ENCODE results near the gene RESP18.
"Not testable (repeated sequence)": the region's sequence is repeated elsewhere in the genome, so short reads cannot be mapped to it uniquely, and the experiment has no call there.

The RESP18 gene

DNA sequence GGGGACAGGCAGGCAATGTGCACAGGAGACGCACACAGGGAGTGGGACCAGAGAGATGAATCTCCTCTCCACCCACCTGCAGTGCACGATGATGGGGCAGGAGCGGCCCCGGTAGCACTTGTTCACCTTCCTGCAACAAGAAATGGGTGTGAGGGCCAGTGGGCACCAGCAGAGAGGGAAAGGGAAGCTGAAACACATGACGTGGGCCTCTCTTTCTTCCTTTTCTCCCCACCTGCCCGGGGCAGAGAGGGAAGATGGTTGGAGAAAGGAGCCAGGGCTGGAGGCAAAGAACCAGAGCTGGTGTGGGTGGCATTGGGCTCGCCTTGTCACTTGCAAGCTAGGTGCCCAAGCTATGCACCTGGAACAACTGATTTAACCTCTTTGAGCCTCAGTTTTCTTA lies 41.1 kb downstream of the RESP18 start:
- peaks cover 4% of the 10 kb centered on the region; the same call in 1 of the 2 replicates for H3K4me1 ChIP-seq (ENCODE audit: control insufficient read depth, insufficient read depth, low read length)
- H3K27ac ChIP-seq (ENCODE audit: low read depth, low read length), result no peak overlapping the region
- H3K4me3 ChIP-seq (ENCODE audit: low read depth, low read length), result no peak overlapping the region

DNA sequence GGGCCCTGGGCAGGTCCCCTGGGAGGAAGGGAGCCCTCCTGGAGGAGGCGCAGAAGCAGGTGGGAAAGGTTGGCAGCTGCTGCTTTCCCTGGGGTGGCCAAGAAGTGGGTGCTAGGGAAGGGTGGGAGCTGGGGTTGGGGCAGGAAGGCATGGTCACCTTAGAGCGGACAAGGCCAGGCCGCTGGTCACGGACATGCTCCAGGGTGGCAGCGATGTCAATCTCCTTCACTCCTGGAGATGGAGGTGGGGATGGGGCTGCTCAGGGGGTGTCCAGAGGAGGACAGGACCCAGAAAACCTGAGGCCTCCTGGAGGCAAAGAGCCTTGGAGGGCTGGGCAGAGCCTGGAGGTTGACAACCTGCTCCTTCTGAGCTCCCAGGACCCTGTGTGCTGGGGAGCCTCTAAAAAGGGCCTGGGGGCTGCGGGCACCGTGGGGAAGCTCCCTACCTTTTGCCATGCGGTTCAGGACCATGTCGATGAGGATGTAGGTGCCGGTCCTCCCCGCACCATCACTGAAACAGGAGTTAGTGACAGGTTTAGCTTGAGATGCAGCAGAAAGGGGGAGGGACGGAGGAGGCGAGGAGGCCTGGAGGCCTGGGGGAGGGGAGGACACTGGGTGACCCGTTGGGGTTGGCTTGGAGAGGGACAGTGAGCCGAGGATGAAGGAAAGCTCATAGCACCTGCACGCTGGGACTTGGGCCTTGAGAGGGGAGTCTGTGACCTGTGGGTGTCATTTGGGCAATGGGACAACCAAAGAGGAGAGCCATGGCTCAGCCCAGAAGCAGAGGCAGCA lies 42.0 kb downstream of the RESP18 start:
- no peak overlapping the region for H3K9ac ChIP-seq (ENCODE audit: low read depth, low read length)

More for the DNA sequence above, 41.1 kb downstream of the RESP18 start:
- Histone ChIP-seq H3K9me3 (ENCODE audit: control insufficient read depth, insufficient read depth, low read length) (no peaks in the 10 kb centered on the region; the same call in 1 of the 2 replicates), H3K27me3 (ENCODE audit: control insufficient read depth, insufficient read depth, low read length) (peaks cover 20% of the 10 kb centered on the region), H3K9ac (ENCODE audit: low read depth, low read length) (no peak overlapping the region), H3K36me3 (ENCODE audit: control insufficient read depth, insufficient read depth, low read length) (no peaks in the 10 kb centered on the region)

DNA sequence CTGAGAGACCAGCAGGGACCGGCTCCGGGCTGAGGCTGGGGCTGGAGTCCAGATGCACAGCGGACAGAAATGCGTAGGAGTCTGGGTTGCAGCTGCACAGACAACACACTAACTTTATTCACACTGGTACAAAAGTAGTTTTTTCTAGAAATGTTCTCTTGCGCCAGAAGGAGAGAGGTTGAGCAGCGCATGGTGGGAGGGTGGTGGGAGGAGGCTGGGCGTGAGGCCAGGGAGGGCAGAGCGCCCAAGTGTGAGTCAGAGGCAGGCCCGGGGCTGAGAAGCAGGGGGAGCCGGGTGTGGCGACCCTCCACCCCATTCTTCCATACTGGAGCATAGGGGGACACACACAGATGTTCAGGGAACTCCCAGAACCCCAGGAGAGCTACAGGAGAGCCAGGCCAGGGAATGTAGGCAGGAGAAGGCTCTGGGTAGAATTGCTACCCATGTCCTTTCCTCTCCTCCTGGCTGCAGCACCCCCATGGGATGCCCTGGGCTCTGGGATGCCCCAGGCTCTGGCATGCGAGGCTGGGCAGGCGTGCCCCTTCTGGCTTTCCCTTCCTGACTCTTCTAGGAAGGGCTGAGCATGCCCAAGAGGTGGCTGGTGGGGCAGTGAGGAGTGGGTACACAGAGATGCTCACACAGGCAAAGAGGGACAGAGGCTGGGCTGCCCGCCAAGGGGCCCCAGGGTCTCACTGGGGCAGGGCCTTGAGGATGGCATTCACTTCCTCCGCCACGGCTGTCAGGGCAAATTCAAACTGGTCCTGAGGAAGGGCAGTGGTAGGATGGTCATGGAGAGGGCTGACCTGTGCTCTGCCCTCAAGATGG lies 42.8 kb downstream of the RESP18 start:
- H3K27ac ChIP-seq (ENCODE audit: low read depth, low read length), result no peak overlapping the region
- H3K27me3 ChIP-seq (ENCODE audit: control insufficient read depth, insufficient read depth, low read length), result peaks cover 6% of the 10 kb centered on the region; the same call in 1 of the 2 replicates
- H3K4me3 ChIP-seq (ENCODE audit: low read depth, low read length), result no peak overlapping the region
- H3K9ac ChIP-seq (ENCODE audit: low read depth, low read length), result no peak overlapping the region
- peaks cover 7% of the 10 kb centered on the region; the same call in 1 of the 2 replicates for H3K4me1 ChIP-seq (ENCODE audit: control insufficient read depth, insufficient read depth, low read length)
- no peaks in the 10 kb centered on the region; the same call in 1 of the 2 replicates for H3K9me3 ChIP-seq (ENCODE audit: control insufficient read depth, insufficient read depth, low read length)
- peaks cover 5% of the 10 kb centered on the region; the same call in 1 of the 2 replicates for H3K36me3 ChIP-seq (ENCODE audit: control insufficient read depth, insufficient read depth, low read length)

More for the DNA sequence above, 42.0 kb downstream of the RESP18 start:
- no peaks in the 10 kb centered on the region for H3K36me3 ChIP-seq (ENCODE audit: control insufficient read depth, insufficient read depth, low read length)
- H3K27me3 ChIP-seq (ENCODE audit: control insufficient read depth, insufficient read depth, low read length), result peaks cover 13% of the 10 kb centered on the region
- H3K9me3 ChIP-seq (ENCODE audit: control insufficient read depth, insufficient read depth, low read length), result no peaks in the 10 kb centered on the region; the same call in 1 of the 2 replicates
- H3K4me3 ChIP-seq (ENCODE audit: low read depth, low read length), result no peak overlapping the region
- H3K4me1 ChIP-seq (ENCODE audit: control insufficient read depth, insufficient read depth, low read length), result peaks cover 9% of the 10 kb centered on the region; the same call in 1 of the 2 replicates
- H3K27ac ChIP-seq (ENCODE audit: low read depth, low read length), result no peak overlapping the region

DNA sequence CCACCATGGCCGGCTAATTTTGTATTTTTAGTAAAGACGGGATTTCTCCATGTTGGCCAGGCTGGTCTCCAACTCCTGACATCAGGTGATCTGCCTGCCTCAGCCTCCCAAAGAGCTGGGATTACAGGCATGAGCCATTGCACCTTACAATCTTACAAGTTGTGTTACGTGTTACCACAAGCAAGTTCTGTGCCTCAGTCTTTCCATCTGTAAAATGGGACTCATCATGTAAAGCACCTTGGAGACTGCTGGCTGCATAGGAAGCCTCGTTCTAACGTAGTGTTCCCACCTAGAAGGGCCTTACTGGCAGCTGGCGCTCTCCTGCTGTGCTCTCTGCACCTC lies 43.4 kb downstream of the RESP18 start:
- Histone ChIP-seq H3K4me3 (ENCODE audit: low read depth, low read length) (no peak overlapping the region), H3K9ac (ENCODE audit: low read depth, low read length) (no peak overlapping the region), H3K27me3 (ENCODE audit: control insufficient read depth, insufficient read depth, low read length) (peaks cover 6% of the 10 kb centered on the region; the same call in 1 of the 2 replicates), H3K4me1 (ENCODE audit: control insufficient read depth, insufficient read depth, low read length) (peaks cover 7% of the 10 kb centered on the region; the same call in 1 of the 2 replicates), H3K9me3 (ENCODE audit: control insufficient read depth, insufficient read depth, low read length) (no peaks in the 10 kb centered on the region; the same call in 1 of the 2 replicates), H3K36me3 (ENCODE audit: control insufficient read depth, insufficient read depth, low read length) (peaks cover 8% of the 10 kb centered on the region; the same call in 1 of the 2 replicates), H3K27ac (ENCODE audit: low read depth, low read length) (no peak overlapping the region)

DNA sequence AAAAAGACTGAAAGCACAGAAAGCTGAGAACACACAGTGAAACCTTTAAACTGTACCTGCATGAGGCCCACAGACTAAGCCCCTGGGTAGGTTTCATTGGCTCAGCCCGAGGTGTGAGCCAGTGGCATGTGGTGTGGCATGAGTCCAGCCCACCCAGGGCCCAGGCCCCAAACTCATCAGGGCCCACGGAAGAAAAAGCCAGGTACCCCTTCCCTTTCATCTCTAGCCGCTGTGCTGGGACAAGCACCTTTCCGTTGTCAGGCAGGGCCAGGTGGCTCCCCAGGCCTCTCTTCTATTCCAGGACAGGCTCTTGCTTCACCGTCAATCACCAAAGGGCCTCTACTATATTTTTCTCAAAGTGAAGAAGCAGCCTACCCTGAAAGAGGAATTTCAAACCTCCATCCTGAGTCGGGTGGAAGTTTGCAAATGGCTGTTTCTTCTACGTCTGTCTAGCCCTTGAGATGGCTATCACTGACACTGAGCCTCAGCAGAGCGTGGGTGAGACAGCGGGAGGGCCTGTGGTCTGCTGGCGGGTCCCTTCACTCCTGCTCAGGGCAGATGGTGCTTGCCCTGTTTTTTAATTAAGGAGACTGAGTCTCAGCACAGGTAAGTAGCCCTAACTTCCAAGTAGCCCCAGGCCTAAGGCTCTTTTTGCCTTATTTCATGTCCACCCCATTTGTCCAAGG lies 44.8 kb downstream of the RESP18 start:
- Histone ChIP-seq H3K9me3 (ENCODE audit: control insufficient read depth, insufficient read depth, low read length) (no peaks in the 10 kb centered on the region; the same call in 1 of the 2 replicates), H3K9ac (ENCODE audit: low read depth, low read length) (no peak overlapping the region), H3K4me1 (ENCODE audit: control insufficient read depth, insufficient read depth, low read length) (peaks cover 7% of the 10 kb centered on the region; the same call in 1 of the 2 replicates), H3K36me3 (ENCODE audit: control insufficient read depth, insufficient read depth, low read length) (peaks cover 17% of the 10 kb centered on the region), H3K27me3 (ENCODE audit: control insufficient read depth, insufficient read depth, low read length) (no peaks in the 10 kb centered on the region), H3K27ac (ENCODE audit: low read depth, low read length) (no peak overlapping the region), H3K4me3 (ENCODE audit: low read depth, low read length) (no peak overlapping the region)

DNA sequence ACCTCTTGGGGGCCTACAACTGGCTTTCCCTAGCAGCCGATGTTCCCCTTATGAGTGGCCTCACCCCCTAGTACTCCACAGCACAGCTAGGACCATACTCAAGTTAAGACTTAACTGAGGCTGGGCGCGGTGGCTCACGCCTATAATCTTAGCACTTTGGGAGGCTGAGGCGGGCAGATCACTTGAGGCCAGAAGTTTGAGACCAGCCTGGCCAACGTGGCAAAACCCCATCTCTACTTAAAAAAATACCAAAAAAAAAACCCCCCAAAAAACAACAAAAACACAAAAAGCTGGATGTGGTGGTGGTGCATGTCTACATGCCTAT lies 45.5 kb downstream of the RESP18 start:
- H3K4me1 ChIP-seq (ENCODE audit: control insufficient read depth, insufficient read depth, low read length); H3K9ac ChIP-seq (ENCODE audit: low read depth, low read length); H3K27ac ChIP-seq (ENCODE audit: low read depth, low read length): not testable (repeated sequence)

DNA sequence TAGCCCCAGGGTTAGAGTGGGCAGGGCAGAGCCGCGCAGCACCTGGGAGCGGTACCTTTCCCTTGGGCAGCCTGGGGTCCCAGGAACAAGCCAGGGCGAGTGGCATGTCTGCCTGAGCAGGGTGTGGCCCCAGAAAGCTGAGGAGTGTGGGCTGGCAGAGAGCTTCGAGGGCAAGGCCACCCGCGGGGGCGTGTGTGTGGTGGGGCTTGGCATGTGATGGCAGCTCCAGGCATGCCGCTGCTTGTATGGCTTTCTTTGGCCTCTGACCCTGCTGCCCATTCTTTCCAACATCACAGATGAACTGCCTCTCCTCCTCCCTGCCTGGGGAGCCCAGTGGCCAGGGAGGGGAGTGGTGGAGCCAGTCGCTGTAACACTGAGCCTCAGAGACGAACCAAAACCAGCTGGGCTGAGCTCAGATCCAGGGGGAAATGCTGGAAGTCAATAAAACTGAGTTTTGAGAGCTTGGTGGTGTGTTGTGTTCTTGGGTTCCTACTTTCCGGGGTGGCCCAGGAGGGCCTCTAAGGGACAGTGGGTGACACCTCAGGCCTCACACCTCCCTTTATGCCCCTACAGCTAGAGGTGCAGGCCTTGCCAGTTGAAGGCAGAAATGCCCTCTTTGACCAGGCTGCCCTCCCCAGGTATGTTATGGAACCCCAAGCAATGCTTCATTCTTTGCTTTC lies 46.0 kb downstream of the RESP18 start:
- no peak overlapping the region for H3K9ac ChIP-seq (ENCODE audit: low read depth, low read length)
- no peak overlapping the region for H3K27ac ChIP-seq (ENCODE audit: low read depth, low read length)
- peaks cover 7% of the 10 kb centered on the region; the same call in 1 of the 2 replicates for H3K4me1 ChIP-seq (ENCODE audit: control insufficient read depth, insufficient read depth, low read length)
- H3K27me3 ChIP-seq (ENCODE audit: control insufficient read depth, insufficient read depth, low read length), result no peaks in the 10 kb centered on the region
- H3K4me3 ChIP-seq (ENCODE audit: low read depth, low read length), result no peak overlapping the region
- H3K9me3 ChIP-seq (ENCODE audit: control insufficient read depth, insufficient read depth, low read length), result no peaks in the 10 kb centered on the region
- peaks cover 27% of the 10 kb centered on the region for H3K36me3 ChIP-seq (ENCODE audit: control insufficient read depth, insufficient read depth, low read length)

More for the DNA sequence above, 45.5 kb downstream of the RESP18 start:
- not testable (repeated sequence) for H3K4me3 ChIP-seq (ENCODE audit: low read depth, low read length); H3K9me3 ChIP-seq (ENCODE audit: control insufficient read depth, insufficient read depth, low read length); H3K27me3 ChIP-seq (ENCODE audit: control insufficient read depth, insufficient read depth, low read length)
- peaks cover 22% of the 10 kb centered on the region for H3K36me3 ChIP-seq (ENCODE audit: control insufficient read depth, insufficient read depth, low read length)

DNA sequence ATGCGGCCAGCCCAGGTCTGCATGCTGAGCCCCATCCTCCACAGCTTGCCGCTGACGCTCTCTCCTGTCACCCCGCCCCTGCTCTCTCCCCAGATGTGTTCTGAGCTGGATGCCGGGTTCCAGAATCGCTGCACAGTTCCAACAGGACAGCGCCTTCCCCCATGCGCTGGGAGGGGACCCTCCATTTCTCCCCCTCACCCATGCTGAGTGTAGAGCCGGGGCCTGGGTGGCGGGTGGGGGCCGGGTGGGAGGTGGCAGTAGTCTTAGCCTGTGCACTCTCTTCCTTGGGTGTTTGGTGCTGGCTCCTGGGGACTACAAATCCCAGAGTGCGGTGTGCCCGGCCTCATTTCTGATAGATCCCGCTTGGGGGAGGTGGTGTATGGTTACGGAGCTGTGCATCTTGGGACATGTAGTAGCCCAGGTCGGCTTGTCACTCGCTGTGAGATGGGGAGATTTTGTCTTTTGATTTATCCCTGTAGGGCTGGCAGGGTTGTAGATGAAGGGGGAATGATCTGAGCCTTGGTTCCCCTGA lies 46.6 kb downstream of the RESP18 start:
- no peaks in the 10 kb centered on the region for H3K27me3 ChIP-seq (ENCODE audit: control insufficient read depth, insufficient read depth, low read length)
- no peak overlapping the region for H3K27ac ChIP-seq (ENCODE audit: low read depth, low read length)
- H3K4me3 ChIP-seq (ENCODE audit: low read depth, low read length), result no peak overlapping the region
- no peak overlapping the region for H3K9ac ChIP-seq (ENCODE audit: low read depth, low read length)
- peaks cover 31% of the 10 kb centered on the region for H3K36me3 ChIP-seq (ENCODE audit: control insufficient read depth, insufficient read depth, low read length)
- H3K4me1 ChIP-seq (ENCODE audit: control insufficient read depth, insufficient read depth, low read length), result peaks cover 7% of the 10 kb centered on the region; the same call in 1 of the 2 replicates
- no peaks in the 10 kb centered on the region for H3K9me3 ChIP-seq (ENCODE audit: control insufficient read depth, insufficient read depth, low read length)

DNA sequence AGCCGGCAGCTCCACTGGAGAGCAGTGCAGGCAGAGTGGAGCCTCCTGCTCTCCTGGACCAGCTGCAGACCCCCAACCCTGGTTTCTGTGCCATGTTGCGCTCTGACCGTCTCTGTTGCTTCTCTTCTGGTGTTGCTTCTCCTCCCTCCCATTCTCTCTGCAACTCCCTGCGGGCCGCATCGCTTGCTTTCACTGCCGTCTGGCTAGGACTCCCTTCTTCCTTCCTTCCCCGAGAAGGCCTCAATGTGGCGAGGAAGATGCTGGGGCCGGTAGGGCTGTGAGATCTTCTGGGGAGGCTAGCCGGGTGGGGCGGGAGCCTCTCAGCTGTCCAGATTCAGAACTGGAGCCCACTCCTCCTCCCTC lies 47.2 kb downstream of the RESP18 start:
- Histone ChIP-seq H3K27me3 (ENCODE audit: control insufficient read depth, insufficient read depth, low read length) (no peaks in the 10 kb centered on the region), H3K27ac (ENCODE audit: low read depth, low read length) (no peak overlapping the region), H3K36me3 (ENCODE audit: control insufficient read depth, insufficient read depth, low read length) (peaks cover 31% of the 10 kb centered on the region), H3K4me3 (ENCODE audit: low read depth, low read length) (no peak overlapping the region), H3K9me3 (ENCODE audit: control insufficient read depth, insufficient read depth, low read length) (no peaks in the 10 kb centered on the region), H3K4me1 (ENCODE audit: control insufficient read depth, insufficient read depth, low read length) (peaks cover 7% of the 10 kb centered on the region; the same call in 1 of the 2 replicates), H3K9ac (ENCODE audit: low read depth, low read length) (no peak overlapping the region)
